Measurements from ENCODE around the gene UHMK1.

UHMK1 gene

GRCh38 chr1:162560303-162561036, 62.9 kb downstream of the UHMK1 start:
- DNase-seq (ENCODE audit: low spot score): no peak
- no peak for TF ChIP-seq CTCF (IDR thresholded peaks at IDR 0.05; ENCODE audit: extremely low read depth, missing control alignments)

- no peak for TF ChIP-seq CTCF (IDR thresholded peaks at IDR 0.05; ENCODE audit: extremely low read depth, missing control alignments)
- peak; percentile 96 for DNase-seq (ENCODE audit: low spot score)
Observed at GRCh38 chr1:162561037-162561615, 63.5 kb downstream of the UHMK1 start.

- peak; percentile 33 for DNase-seq (ENCODE audit: low spot score)
- TF ChIP-seq CTCF (IDR thresholded peaks at IDR 0.05; ENCODE audit: extremely low read depth, missing control alignments): no peak
Observed at GRCh38 chr1:162561616-162562469, 64.2 kb downstream of the UHMK1 start, which contains the start of gene UAP1. UAP1 (plus strand) TSS chr1:162561722; CDS start chr1:162566069, 4,347 bp downstream.

GRCh38 chr1:162562470-162562828, 64.8 kb downstream of the UHMK1 start:
- no peak for DNase-seq (ENCODE audit: low spot score)
- no peak for TF ChIP-seq CTCF (IDR thresholded peaks at IDR 0.05; ENCODE audit: extremely low read depth, missing control alignments)

GRCh38 chr1:162564762-162565218, 67.2 kb downstream of the UHMK1 start:
- DNase-seq (ENCODE audit: low spot score): no peak
- no peak for TF ChIP-seq CTCF (IDR thresholded peaks at IDR 0.05; ENCODE audit: extremely low read depth, missing control alignments)

- DNase-seq (ENCODE audit: low spot score): peak; percentile 13
- TF ChIP-seq CTCF (IDR thresholded peaks at IDR 0.05; ENCODE audit: extremely low read depth, missing control alignments): no peak
Observed at GRCh38 chr1:162565460-162565859, 67.8 kb downstream of the UHMK1 start.

GRCh38 chr1:162566870-162567269, 69.3 kb downstream of the UHMK1 start:
- DNase-seq (ENCODE audit: low spot score): no peak
- no peak for TF ChIP-seq CTCF (IDR thresholded peaks at IDR 0.05; ENCODE audit: extremely low read depth, missing control alignments)

All from GM20000 (cell line).